GM18498 (cell line): Measurements from ENCODE around the gene HSPA12B.

Experiments used
- ATAC-seq: cut with Tn5 transposase; IDR thresholded peaks from one replicate; pipeline ENCODE4 v1.9.1; 2021; ENCODE audit warnings: mild to moderate bottlenecking, moderate library complexity; ENCODE audit not compliant: unreplicated experiment

HSPA12B gene, protein sequence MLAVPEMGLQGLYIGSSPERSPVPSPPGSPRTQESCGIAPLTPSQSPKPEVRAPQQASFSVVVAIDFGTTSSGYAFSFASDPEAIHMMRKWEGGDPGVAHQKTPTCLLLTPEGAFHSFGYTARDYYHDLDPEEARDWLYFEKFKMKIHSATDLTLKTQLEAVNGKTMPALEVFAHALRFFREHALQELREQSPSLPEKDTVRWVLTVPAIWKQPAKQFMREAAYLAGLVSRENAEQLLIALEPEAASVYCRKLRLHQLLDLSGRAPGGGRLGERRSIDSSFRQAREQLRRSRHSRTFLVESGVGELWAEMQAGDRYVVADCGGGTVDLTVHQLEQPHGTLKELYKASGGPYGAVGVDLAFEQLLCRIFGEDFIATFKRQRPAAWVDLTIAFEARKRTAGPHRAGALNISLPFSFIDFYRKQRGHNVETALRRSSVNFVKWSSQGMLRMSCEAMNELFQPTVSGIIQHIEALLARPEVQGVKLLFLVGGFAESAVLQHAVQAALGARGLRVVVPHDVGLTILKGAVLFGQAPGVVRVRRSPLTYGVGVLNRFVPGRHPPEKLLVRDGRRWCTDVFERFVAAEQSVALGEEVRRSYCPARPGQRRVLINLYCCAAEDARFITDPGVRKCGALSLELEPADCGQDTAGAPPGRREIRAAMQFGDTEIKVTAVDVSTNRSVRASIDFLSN

DNA sequence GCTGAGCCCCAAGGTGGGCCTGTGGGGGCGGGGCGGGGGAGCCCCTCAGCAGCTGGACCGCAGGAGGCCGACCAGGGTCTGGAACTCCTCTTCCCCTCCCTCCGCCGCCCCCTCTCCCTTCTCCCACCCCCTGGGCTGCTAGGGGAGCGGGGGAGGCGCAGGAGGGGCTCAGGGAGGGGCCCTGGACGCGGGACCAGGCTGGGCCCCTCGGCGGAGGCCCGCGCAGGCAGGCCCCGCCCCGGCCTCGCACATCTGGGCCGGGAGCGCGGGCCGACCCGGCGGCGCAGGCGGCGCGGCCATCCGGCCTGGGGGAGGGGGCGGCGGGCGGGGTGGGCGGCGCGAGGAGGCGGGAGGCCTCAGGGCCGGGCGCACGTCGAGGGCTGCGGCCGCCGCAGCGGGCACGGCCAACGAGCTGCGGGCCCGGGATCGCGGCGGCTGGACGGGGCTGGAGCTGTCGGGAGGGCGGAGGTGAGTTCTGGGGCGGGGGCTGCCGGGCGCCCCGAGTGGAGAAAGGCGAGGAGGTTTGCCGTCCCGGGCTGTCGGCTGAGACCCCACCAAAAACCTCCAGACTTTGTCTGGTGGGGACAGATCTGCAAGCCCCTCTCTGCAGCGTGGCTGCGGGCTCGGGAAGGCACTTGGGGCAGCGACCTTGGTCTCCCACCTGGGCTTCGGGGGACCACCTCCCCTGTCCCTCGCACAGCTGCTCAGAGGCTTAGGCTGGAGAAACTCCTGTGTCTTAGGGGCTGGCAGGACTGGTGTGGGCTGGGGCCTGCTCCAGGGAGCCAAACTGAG is at the start of gene HSPA12B:
TSS of gene HSPA12B (plus strand) at position 359 of the 792 bp plus-strand sequence. CDS start 5,990 bp downstream, outside the sequence.
- no peak for ATAC-seq

DNA sequence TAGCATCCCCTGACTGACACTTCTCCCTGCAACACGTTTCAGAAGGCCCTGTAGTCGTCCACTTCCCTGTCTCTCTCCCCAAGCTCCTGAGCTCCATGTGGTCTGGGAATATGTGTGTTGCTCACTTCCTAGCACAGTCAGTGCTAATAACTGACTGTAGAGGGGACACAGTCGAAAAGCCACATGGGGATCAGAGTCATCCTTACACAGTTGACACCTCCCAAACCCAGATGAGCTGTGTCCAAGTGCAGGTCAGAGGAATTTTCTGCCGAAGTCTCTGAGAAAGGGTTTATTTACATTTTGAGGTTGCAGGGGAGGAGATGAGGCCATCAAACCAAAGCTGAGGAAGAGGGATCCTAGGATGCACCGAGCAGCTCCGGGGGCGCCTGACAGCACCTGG is 47.1 kb upstream of the HSPA12B start:
- no peak for ATAC-seq

DNA sequence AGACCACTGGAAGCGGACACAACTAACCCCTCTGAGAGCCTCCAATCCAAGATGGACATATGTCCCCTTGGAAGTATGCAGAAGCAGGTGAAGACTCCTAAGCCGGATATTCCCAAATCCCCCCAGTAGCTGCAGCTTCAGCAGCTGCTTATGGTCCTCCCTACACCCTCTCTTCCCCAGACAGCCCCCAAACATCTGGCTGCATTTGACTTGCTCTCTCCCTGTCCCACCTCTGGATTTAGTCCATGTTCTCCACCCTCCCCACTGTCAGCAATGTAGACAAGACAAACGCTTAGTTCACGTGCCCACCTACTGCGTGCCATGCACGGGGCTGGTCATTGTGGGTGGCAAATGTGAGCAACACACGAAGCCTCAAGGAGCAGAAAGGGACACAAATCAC is 46.1 kb upstream of the HSPA12B start:
- no peak for ATAC-seq

DNA sequence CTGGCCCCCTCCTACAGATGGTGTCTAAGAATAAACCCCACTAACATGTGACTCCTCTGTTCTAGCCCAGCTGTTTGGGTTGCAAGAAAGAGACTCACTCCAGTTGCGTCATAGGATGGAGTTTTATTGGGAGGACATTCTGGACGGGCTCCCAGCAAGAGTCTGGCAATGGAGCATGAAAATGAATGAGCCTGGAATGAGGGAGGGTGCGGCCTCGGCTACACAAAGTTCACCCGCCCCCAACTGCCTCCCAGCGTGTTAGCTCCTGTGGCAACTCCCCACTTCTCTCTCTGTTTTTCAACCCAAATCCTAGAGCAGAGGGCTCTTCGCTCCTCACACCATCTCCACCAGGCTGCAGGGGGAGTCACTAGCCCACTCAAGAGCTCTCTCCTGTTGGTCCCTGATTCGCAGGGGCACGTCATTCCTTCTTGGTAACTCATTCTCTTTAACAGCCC is 45.6 kb upstream of the HSPA12B start:
- no peak for ATAC-seq

DNA sequence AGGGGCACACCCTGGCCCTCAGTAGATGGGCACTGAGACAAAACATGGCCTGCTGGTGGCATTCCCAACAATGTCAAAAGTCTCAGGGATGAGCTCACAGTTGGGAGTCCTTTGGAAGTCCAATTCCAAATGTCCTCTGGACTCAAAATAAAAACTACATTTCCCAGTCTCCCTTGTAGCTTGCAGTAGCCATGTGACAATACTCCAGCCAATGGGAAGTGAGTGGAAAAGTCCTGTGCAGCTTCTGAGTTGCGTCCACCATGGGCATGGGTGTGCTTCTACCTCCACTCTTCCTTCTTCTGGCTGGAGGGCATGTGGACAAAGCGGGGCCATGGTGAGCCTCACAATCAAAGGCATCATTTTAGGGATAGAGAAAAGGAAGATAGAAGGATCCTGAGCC is 44.8 kb upstream of the HSPA12B start:
- ATAC-seq: no peak

DNA sequence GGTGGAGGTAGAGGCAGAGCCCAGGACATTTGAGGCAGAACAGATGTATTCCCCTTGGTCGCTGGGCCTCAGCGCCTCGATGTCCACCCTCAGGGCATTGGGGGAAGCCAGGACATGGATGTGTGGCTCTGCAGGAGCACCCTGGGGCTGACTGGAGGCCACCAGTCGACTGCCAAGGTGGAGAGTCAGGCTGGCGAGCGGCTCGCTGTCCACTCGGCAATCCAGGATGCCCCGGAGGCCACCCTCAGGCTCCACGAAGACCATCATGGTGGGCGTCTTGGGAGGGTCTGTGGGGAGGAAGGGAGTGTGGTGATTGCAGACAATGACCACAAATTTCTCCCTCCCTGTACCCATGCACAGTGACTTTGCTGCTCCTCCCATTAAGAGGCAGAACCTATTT is 42.5 kb upstream of the HSPA12B start:
- ATAC-seq: no peak

DNA sequence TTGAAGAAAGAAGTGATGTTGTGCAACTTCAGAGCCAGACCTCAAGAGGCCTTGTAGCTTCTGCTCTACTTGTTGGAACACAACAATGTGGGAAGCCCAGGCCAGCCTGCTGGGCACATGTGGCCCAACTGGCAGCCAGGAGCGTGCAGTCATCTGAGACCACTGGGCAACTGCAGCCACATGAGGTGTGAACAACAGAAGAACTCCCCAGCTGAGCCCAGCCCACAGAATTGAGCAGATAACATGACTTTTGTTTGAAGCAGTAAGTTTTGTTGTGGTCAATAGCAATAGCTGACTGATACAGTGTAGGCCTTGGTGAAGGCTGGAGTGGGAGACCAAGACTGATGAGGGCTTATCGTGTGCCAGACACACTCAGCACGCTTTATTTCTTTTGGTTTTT is 42.1 kb upstream of the HSPA12B start:
- ATAC-seq: no peak

DNA sequence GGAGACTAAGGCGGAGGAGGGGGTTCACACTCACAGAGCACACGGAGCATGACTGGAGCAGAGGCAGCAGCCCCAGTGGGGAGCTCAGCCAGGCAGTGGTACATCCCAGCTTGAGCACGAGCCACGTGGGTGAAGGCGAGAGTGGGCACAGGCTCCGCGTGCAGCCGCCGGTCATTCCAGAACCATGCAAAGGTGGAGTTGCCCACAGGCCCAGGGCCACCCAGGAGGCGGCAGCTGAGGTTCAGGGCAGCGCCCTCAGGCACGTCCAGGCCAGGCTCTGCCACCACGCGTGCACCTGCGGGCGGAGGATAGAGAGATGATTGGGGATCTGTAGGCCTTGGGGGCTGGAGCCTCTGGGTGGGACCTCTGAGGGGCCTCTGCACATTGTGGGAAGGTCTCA is 41.2 kb upstream of the HSPA12B start:
- no peak for ATAC-seq

DNA sequence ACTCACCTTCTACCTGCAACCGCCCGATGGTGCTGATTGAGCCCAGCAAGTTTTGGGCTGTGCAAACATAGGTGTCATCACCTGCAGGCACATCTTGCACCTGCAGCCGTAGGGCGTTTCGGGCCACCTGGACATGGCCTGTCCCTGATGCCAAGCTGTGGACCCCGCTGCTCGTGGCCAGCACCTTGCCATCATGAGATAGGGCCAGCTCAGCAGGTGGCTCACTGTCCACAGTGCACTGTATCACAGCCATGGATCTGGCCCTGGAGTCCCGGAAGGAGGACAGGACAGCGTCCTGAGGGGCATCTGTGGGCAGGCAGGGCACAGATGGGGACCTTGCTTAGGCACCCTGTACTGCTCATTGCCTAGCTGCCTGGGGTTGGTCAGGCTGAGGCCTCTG is 40.6 kb upstream of the HSPA12B start:
- no peak for ATAC-seq

DNA sequence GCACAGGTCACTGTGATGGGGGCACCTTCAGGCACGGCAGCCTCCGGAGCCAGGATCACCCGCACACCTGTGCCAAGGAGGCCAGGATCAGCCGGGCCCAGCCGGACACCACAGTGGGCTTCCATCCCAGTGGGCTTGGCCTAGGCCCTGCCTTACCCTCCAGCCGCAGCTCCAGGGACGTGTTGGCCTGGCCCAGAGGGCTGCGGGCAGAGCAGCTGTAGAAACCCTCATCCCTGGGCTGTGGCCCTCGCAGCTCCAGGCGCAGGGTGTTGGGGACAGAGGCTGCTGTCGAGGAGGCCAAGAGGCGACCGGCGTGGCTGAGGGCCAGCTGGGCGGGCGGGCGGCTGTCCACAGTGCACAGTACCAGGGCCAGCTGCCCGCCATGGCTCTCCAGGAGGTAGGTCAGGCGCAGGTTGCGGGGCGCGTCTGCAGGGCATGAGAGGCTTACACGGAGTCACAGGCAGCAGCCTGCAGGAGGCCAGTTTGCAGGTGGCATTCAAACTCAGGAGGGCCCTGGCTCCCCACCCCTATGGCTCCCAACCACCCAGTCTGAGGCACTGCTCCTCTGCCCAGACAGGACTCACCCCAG is 39.7 kb upstream of the HSPA12B start:
- ATAC-seq: no peak

DNA sequence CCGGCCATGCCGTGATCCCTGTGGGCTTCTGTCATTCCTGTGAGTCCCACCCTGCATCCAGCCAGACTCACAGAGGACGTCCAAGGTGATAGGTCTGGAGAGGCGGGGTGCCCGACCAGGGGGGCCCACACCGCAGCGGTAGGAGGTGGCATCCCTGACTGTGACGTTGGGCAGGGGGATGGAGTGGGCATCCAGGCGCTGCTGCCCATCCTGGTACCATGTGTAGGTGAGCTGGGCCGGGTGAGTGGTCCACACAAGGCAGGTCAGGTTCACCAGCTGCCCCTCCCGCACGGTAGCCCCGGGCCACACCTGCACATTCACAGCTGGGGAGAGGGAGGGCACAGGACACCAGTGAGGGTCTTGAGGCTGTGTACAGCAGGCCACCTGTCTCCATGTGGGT is 39.1 kb upstream of the HSPA12B start:
- no peak for ATAC-seq

DNA sequence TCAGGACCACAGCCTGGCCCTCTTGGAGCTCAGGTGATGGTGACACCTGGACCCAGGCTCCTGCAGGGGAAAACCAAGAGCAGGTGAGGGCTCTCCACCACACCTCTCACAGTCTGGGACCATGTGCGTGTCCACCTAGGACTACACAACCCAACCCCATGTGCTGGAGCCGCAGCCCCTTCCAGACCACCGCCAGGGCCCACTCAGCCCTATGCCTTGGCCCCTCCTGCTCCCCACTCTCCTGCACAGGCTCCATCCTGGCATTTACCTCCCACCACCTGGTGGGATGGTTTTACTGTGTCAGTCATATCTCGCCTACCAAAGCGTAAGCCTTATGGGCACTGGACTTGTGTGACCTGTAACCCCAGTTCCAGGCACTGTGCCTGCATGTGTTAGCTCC is 37.6 kb upstream of the HSPA12B start:
- ATAC-seq: no peak

DNA sequence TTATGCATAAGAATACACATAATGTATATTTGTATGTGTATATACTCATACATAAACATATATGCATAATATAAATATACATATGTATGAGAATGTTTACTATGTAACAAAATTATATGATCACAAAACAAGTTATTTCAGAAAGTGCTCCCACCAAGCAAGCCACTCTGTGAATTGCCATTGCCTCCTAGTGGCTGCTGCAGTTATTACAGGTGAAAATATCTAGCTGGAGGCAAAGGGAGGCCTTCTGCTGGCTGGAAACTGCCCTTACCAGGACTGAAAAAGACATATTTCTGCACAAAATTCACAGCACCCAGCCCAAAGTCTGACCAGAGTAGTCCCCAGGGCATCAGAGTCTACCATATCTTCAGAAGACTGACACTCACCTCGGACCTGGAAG is 36.3 kb upstream of the HSPA12B start:
- ATAC-seq: no peak

DNA sequence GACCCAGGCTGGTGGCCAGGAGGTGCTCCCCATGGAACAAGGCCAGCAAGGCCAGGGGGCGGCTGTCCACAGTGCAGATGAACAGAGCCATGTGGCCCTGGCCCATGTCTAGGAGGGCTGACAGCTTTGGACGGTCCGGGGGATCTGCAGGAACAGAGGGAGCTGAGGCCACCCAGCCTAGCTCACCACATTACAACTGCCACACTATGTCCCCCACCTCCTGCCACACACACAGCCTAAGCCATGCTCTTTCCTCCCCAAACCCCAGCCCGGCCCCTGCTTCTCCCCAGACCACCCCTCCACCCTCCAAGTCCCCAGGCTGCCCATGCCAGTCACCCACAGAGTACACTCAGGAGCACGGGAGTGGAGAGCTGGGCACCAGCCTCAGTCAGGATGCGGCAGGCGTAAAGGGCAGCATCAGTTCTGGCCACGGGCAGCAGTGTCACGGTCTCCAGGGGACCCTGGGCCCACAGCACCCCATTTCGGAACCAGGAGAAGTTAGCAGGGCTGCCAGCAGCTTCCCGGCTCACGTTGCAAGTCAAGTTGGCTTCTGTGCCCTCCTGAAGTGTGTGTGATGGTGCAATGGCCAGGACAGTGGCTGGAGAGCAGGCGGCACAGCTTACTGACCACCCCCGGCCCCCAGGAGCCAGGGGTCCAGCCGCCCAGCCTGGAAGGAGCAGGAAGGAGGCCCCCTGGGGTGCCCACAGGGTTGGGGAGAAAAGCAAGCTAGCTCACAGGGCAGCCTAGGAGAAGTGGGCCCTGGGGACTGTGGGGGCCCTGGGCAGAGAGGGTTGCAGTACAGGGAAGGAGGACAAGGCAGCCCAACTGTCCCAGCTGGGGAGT is 35.5 kb upstream of the HSPA12B start:
- ATAC-seq: no peak

DNA sequence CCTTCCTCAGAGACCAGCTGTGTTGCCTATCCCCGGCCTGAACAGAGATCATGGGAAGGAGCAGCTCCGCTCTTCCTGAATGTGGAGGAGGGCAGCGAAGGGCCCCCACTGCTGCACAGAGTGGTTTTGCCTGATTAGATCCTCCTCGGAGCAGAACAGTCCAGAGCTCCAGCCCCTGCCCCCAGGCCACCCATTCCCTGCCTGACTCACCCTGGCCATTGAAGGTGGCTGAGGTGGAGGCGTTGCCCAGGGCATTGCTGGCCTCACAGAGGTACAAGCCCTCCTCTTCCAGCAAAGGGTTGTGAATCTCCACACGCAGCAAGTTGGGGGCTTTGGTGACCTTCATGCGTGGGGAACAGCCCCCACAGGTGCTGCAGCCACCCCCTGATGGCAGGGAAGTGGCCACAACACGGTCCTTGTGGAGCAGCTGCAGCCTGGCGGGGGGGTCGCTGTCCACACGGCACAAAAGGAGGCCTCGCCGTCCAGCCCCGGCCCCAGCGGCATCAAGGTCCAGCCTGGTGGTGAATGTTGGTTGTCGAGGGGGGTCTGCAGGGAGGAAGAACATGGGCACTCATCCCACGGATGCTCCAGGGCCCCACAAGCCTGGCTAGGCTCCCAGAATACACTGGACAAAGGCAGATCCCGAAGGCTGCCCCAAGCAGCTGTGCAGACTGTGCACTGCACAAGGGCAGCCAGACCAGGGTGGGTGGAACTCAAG is 34.7 kb upstream of the HSPA12B start:
- no peak for ATAC-seq

DNA sequence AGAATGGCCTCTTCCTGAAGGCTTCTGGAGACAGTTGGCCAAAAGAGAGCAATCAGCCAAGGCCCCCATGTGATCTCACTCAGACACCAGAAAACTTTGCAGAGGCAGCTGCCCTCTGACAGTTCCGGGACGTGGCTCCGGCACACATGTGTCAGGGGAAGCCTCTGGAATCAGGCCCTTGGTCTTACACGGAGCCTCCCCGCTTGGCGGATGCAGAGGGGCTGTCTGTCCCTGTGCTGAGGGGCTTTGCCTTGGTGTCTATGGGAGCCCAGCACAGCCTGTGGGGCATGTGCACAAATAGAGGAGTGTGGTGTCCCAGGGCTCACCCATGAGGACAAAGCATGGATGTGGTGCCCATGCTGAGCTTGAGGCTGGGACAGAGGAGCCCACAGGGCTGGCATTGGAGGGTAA is 33.9 kb upstream of the HSPA12B start:
- no peak for ATAC-seq

DNA sequence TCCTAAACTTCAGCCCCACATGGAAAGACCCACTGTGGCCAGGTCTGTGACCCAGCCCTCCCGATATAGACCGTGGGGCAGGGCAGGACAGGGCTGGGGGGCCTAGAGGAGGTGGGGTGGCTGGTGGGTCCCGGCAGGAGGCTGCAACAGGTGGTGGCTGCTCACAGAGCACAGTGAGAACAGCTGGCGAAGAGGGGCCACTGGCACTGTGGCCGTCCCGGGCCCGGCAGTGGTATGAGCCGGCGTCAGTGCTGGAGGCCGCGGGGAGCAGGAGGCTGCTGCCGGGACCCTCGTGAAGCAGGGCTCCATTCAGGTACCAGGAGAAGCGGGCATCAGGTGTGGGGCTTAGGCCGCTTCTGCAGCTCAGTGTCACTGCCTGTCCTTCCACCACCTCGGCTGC is 33.4 kb upstream of the HSPA12B start:
- ATAC-seq: no peak

DNA sequence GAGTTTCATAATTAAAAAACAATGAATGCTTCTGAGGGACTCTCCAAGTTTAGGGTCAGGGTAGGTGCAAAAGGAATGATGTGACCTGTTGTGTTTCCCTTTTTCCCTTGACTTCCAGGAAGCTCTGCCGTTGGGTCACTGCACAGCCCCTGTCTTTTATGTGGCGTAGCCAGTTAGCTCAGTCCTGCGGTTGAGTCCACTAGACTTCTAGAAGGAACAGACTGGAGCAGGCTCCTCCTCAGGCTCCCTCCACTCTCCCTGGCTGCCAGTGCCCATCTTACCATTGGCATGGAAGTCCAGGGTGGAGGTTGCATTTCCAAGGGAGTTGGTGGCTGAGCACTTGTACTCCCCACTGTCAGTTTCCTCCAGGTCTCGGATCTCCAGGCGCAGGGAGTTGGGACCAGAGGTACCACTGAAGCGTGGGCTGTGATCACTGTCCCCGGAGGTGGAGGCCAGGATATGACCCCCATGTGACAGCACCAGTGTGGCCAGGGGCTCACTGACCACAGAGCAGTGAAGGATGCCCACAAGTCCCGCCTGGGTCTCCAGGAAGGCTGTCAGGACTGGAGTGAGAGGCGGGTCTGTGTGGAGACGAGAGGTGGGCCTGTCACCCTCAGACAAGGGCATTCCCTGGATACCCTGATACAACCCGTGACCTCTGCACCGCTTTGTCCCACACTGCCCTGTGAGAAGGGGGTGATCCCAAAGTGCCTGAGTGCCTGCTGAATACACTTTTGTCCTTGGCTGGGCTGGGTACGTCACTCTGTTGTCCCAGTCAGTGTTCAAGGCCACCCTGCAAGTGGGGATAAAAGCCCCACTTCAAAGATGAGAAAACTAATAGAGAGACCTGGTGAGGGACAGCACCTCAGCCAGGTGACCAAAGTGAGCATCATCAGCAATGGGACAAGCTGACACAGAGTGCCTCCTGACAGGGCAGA is 31.2 kb upstream of the HSPA12B start:
- no peak for ATAC-seq
